ENCODE measurements around the gene SARM1. TPM values are rescaled to one million over a fixed set of nuclear protein-coding genes. Genes with fewer than 3 reads are reported as not detected.

Gene SARM1
- total and polyA plus RNA-seq, 9 of the 15 experiments (the other 6 are each of a cell fraction or from before 2014, with no cell fraction given) = 0.04 to 0.55 (median 0.11) TPM; not detected in 2

- H3K9me1 ChIP-seq (ENCODE audit: control insufficient read depth, insufficient read depth, low read length) = peaks cover 2% of the 10 kb centered on the region
- peaks cover 51% of the 10 kb centered on the region for H3K36me3 ChIP-seq (ENCODE audit: control insufficient read depth, insufficient read depth, low read length)
- DNase-seq (ENCODE audit: extremely low read depth in 1 of 4, low spot score in 3 of 4) (no peak), FAIRE-seq (no peak), ATAC-seq (no peak)
- no peak overlapping the region for H3K27ac ChIP-seq (ENCODE audit: extremely low read depth, low read depth, low read length)
- in situ Hi-C loops (cut with MboI) = no loop called here
- H3K9me3 ChIP-seq (replicated peaks; ENCODE audit: control insufficient read depth, insufficient read depth, low read depth, low read length) = no peaks in the 10 kb centered on the region
- peaks cover 9 to 14% of the 10 kb centered on the region in 2 experiments; a peak in 4 of 5 replicates for H3K4me1 ChIP-seq (replicated peaks in 1 of 2; ENCODE audit: control insufficient read depth in 2 of 2, insufficient read depth in 2 of 2, low read length in 2 of 2)
- H3K79me2 ChIP-seq (ENCODE audit: control insufficient read depth, insufficient read depth, low read length) = peaks cover 19% of the 10 kb centered on the region
- POLR2A ChIA-PET = no interaction called here
- CTCF ChIA-PET (ENCODE audit: low intra/inter-chr PET ratio) = no interaction called here
- no peak overlapping the region for H3K4me3 ChIP-seq
- no peak overlapping the region for H2AFZ ChIP-seq (ENCODE audit: low read depth, low read length)
- 77% methylated on average over 5 of the region's 6 CpGs for WGBS (ENCODE audit: insufficient coverage, low coverage, missing lambda C conversion rate)
- H3K9ac ChIP-seq (ENCODE audit: insufficient read depth in 1 of 2, low read depth in 2 of 2, low read length in 2 of 2) = no peak overlapping the region
- no peaks in the 10 kb centered on the region for H3K27me3 ChIP-seq (ENCODE audit: control insufficient read depth in 2 of 2, insufficient read depth in 2 of 2, low read length in 2 of 2)
- BruUV-seq (replicated peaks) = no TSS peak
- peaks cover 5% of the 10 kb centered on the region; the same call in 1 of the 2 replicates for H4K20me1 ChIP-seq (replicated peaks; ENCODE audit: control insufficient read depth, insufficient read depth, low read length)
- no peak overlapping the region for H3K4me2 ChIP-seq (ENCODE audit: insufficient read depth, low read length)
- intact Hi-C loops (cut with micrococcal nuclease) = no loop called here
- TF ChIP-seq ZZZ3 (IDR thresholded peaks at IDR 0.05) = no peak
- no peak for TF ChIP-seq NR3C1 (CRISPR knock-in tag; IDR thresholded peaks at IDR 0.05)
- TF ChIP-seq ZNF407 (IDR thresholded peaks at IDR 0.05; ENCODE audit: low read depth) = no peak
- no peak for TF ChIP-seq ZNF347 (CRISPR knock-in tag; IDR thresholded peaks at IDR 0.05; ENCODE audit: low read depth)
- TF ChIP-seq SAFB (IDR thresholded peaks at IDR 0.05; ENCODE audit: borderline replicate concordance, low read depth, low read length) = no peak
- TF ChIP-seq GTF2E2 (tag; IDR thresholded peaks at IDR 0.05) = no peak
- TF ChIP-seq ARHGAP35 (IDR thresholded peaks at IDR 0.05; ENCODE audit: partially characterized antibody) = no peak
- no peak for TF ChIP-seq JUNB (CRISPR knock-in tag; conservative IDR thresholded peaks at IDR 0.05)
- no peak for TF ChIP-seq ELF2 (CRISPR knock-in tag; IDR thresholded peaks at IDR 0.05)
- TF ChIP-seq RBM39 (optimal IDR thresholded peaks at IDR 0.05; ENCODE audit: low read depth, low read length) = no peak
- TF ChIP-seq PREB (CRISPR knock-in tag; IDR thresholded peaks at IDR 0.05) = no peak
- TF ChIP-seq ETS2 (tag; IDR thresholded peaks at IDR 0.05; ENCODE audit: borderline replicate concordance, poor library complexity, severe bottlenecking) = no peak
- no peak for TF ChIP-seq ZNF561 (CRISPR knock-in tag; conservative IDR thresholded peaks at IDR 0.05)
- TF ChIP-seq ZNF512 (tag; IDR thresholded peaks at IDR 0.05) = no peak
These were observed 31.1 kb upstream of the SARM1 start for GRCh38 chr17:28340374-28340773.

Data from K562 (cell line).